ENCODE data around the gene PLAAT5. TPM values are rescaled to one million over a fixed set of nuclear protein-coding genes. Genes with fewer than 3 reads are reported as not detected.
A peak's percentile ranks its signal among the peaks of the same experiment; 100 is the strongest.

PLAAT5 gene
- polyA plus RNA-seq, 3 donors = 0.07 to 0.62 TPM; not detected in 1

DNA sequence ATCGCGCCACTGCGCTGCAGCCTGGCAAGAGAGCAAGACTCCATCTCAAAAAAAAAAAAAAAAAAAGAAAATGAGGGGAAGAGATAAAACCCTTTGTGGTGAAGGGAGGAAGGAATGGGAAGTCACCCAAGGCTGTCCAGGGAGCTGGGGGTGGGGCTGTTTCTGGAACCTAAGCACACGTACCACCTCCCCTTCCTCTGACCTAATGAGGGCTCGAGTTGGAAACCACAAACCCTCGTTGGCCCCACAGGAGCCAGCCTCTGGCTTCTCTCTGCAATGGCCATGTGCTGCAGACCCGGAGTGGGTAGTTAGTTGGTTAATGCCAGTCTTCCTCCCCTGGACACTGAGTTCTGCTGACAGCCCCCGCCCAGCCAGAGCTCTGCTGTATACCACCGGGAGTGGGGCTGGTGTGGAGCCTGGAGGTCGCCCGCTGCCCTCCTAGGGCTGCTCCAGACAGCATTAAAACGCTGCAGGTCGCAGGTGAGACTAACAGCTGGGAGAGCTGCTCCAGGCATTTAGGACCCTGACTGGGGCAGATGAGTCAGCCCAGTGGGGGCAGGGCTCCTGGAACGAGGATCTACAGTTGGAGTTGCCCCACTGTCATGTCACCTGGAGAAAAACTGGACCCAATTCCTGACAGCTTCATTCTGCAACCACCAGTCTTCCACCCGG is 15.0 kb upstream of the PLAAT5 start, which contains the start of gene LGALS12:
Gene LGALS12 (plus strand): TSS at position 228 of the 672 bp plus-strand sequence. CDS start 375 bp downstream, at position 603.
- Mint-ChIP-seq H3K4me3 (peak within 1 kb of the TSS; percentile 77 to 93), H3K9me3 (peaks cover 0 to 7% (median 3%) of the 10 kb centered on the region in 7 donors), H3K27ac (peak within 1 kb of the TSS; percentile 78 to 97 (median 92)), H3K36me3 (peaks cover 23 to 30% of the 10 kb centered on the region in 2 donors), H3K27me3 (ENCODE audit: low read depth in 3 of 3) (no peaks in the 10 kb centered on the region), H3K4me1 (peaks cover 71% of the 10 kb centered on the region)
- intact Hi-C loops (cut with micrococcal nuclease) = loop anchor here in 1 of 2 donors (10.0 kb wide), 1 partner anchor 119 kb away; no protein-coding TSS in a partner anchor
- WGBS (ENCODE audit: insufficient coverage) = 1% methylated on average over 11 of the region's 15 CpGs
- Histone ChIP-seq H3K27me3 (ENCODE audit: control insufficient read depth in 2 of 2, insufficient read depth in 2 of 2, low read length in 2 of 2) (no peaks in the 10 kb centered on the region), H3K9ac (ENCODE audit: insufficient read depth, low read length, poor library complexity, severe bottlenecking) (peak within 1 kb of the TSS; percentile 44), H3K9me3 (replicated peaks in 1 of 2; ENCODE audit: control insufficient read depth in 1 of 2, insufficient read depth in 1 of 2, low read length in 2 of 2) (no peaks in the 10 kb centered on the region), H3K36me3 (replicated peaks in 1 of 2; ENCODE audit: control insufficient read depth in 1 of 2, insufficient read depth in 2 of 2, low read length in 2 of 2) (peaks cover 21 to 27% of the 10 kb centered on the region in 2 donors), H3K4me2 (replicated peaks; ENCODE audit: extremely low read depth, low read length, poor library complexity, severe bottlenecking) (peak within 1 kb of the TSS; percentile 87), H3K79me2 (ENCODE audit: insufficient read depth, low read length) (peaks cover 22% of the 10 kb centered on the region), H2AFZ (ENCODE audit: insufficient read depth, low read depth, low read length, poor library complexity, severe bottlenecking) (peak within 1 kb of the TSS; percentile 38), H3K4me1 (ENCODE audit: control insufficient read depth in 1 of 2, insufficient read depth in 2 of 2, low read length in 2 of 2) (peaks cover 74 to 75% of the 10 kb centered on the region in 2 donors), H4K20me1 (ENCODE audit: insufficient read depth, low read length) (no peaks in the 10 kb centered on the region), H3K27ac (ENCODE audit: low read depth in 1 of 2, low read length in 2 of 2) (peak within 1 kb of the TSS; percentile 43 to 60), H3K4me3 (replicated peaks in 1 of 3; ENCODE audit: low read depth in 2 of 3, low read length in 3 of 3) (peak within 1 kb of the TSS; percentile 32 to 79 (median 36))
- DNase-seq = peak; percentile 45 to 64 (median 47)
- TF ChIP-seq, protein P1, sequence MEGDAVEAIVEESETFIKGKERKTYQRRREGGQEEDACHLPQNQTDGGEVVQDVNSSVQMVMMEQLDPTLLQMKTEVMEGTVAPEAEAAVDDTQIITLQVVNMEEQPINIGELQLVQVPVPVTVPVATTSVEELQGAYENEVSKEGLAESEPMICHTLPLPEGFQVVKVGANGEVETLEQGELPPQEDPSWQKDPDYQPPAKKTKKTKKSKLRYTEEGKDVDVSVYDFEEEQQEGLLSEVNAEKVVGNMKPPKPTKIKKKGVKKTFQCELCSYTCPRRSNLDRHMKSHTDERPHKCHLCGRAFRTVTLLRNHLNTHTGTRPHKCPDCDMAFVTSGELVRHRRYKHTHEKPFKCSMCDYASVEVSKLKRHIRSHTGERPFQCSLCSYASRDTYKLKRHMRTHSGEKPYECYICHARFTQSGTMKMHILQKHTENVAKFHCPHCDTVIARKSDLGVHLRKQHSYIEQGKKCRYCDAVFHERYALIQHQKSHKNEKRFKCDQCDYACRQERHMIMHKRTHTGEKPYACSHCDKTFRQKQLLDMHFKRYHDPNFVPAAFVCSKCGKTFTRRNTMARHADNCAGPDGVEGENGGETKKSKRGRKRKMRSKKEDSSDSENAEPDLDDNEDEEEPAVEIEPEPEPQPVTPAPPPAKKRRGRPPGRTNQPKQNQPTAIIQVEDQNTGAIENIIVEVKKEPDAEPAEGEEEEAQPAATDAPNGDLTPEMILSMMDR (IDR thresholded peaks at IDR 0.05) = no peak

DNA sequence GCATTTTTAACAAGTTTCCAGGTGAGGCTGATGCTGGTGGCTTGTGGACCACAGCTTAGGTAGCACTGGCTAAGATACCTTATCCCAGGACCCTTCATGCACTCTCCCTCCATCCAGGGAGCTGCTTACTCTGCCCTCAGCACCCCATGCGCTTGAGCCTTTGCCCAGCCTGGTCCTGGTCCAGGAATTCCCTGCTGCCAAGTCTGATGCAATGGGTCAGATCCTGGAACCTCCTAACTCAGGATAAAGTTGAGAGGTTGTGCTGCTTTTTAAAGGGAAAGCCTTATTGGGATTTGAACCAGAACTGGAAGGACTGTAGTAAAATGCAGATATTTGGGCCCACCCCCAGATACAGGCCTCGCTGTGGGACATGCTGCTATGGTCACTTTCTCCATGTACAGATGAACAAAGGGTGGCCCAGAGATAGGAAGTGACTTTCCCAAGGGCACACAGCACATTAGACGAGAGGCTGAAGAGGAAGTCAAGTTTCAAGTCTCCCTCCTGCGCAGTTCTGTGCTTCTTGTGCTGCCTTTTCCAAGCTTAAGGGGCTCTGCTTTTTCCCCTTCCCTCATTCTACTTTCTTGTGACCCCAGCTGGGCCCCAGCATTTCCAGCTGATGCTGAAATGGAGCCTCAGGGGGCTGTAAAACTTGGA is 14.1 kb upstream of the PLAAT5 start:
- peaks cover 74 to 75% of the 10 kb centered on the region in 2 donors for H3K4me1 ChIP-seq (ENCODE audit: control insufficient read depth in 1 of 2, insufficient read depth in 2 of 2, low read length in 2 of 2)
- Mint-ChIP-seq H3K4me3 (peak overlapping the region; percentile 77 to 93), H3K36me3 (peaks cover 18 to 24% of the 10 kb centered on the region in 2 donors), H3K9me3 (peaks cover 7 to 16% (median 11%) of the 10 kb centered on the region in 7 donors), H3K27me3 (ENCODE audit: low read depth in 3 of 3) (no peaks in the 10 kb centered on the region), H3K4me1 (peaks cover 71% of the 10 kb centered on the region), H3K27ac (peak overlapping the region; percentile 65 to 97 (median 92))
- TF ChIP-seq, protein P1 (IDR thresholded peaks at IDR 0.05) = no peak
- 100% methylated on average over 1 of the region's 4 CpGs for WGBS (ENCODE audit: insufficient coverage)
- H3K4me2 ChIP-seq (replicated peaks; ENCODE audit: extremely low read depth, low read length, poor library complexity, severe bottlenecking) = peak overlapping the region; percentile 87
- intact Hi-C loops (cut with micrococcal nuclease) = loop anchor here (5.0 to 10.0 kb wide), 2 partner anchors 57 to 120 kb away; partner anchors contain the start of gene PLAAT2 (in 1 of the 2)
- H3K9ac ChIP-seq (ENCODE audit: insufficient read depth, low read length, poor library complexity, severe bottlenecking) = peak overlapping the region; percentile 37
- H3K27ac ChIP-seq (ENCODE audit: low read depth in 1 of 2, low read length in 2 of 2) = peak overlapping the region; percentile 43 to 60
- peak in 2 of 3 donors; percentile 52 to 57 for DNase-seq
- peaks cover 22% of the 10 kb centered on the region for H3K79me2 ChIP-seq (ENCODE audit: insufficient read depth, low read length)
- H2AFZ ChIP-seq (ENCODE audit: insufficient read depth, low read depth, low read length, poor library complexity, severe bottlenecking) = peak overlapping the region; percentile 31
- no peaks in the 10 kb centered on the region for H4K20me1 ChIP-seq (ENCODE audit: insufficient read depth, low read length)
- H3K4me3 ChIP-seq (replicated peaks in 1 of 3; ENCODE audit: low read depth in 2 of 3, low read length in 3 of 3) = peak overlapping the region in 1 of 3 experiments; percentile 79
- no peaks in the 10 kb centered on the region for H3K27me3 ChIP-seq (ENCODE audit: control insufficient read depth in 2 of 2, insufficient read depth in 2 of 2, low read length in 2 of 2)
- H3K9me3 ChIP-seq (replicated peaks in 1 of 2; ENCODE audit: control insufficient read depth in 1 of 2, insufficient read depth in 1 of 2, low read length in 2 of 2) = peaks cover 8 to 9% of the 10 kb centered on the region in 2 donors
- H3K36me3 ChIP-seq (replicated peaks in 1 of 2; ENCODE audit: control insufficient read depth in 1 of 2, insufficient read depth in 2 of 2, low read length in 2 of 2) = peaks cover 11 to 18% of the 10 kb centered on the region in 2 donors
